Activated T-cell treated with anti-CD3 and anti-CD28 coated beads for 48 hours (primary cell): Measurements from ENCODE around the gene WNT10A.
A peak's percentile ranks its signal among the peaks of the same experiment; 100 is the strongest.

Experiments
- DNase-seq: peaks from one replicate; pipeline ENCODE4 v3.0.0-alpha.2; 2020; ENCODE audit warnings: low read depth

WNT10A gene

GRCh38 chr2:218857371-218858137, 23.1 kb upstream of the WNT10A start:
- no peak for DNase-seq

- DNase-seq: no peak
Observed at GRCh38 chr2:218858138-218858445, 22.6 kb upstream of the WNT10A start.

- DNase-seq: no peak
Observed at GRCh38 chr2:218858671-218859555, 21.7 kb upstream of the WNT10A start.

- no peak for DNase-seq
Observed at GRCh38 chr2:218859556-218859987, 21.1 kb upstream of the WNT10A start, which contains the start of gene WNT6. Gene WNT6 (plus strand): TSS chr2:218859805. CDS start chr2:218860038, 233 bp downstream.

GRCh38 chr2:218859988-218860831, 20.4 kb upstream of the WNT10A start:
- DNase-seq: no peak

- DNase-seq: no peak
Observed at GRCh38 chr2:218860950-218861381, 19.7 kb upstream of the WNT10A start.

GRCh38 chr2:218861645-218862318, 18.9 kb upstream of the WNT10A start:
- no peak for DNase-seq

GRCh38 chr2:218863021-218863520, 17.6 kb upstream of the WNT10A start:
- DNase-seq: no peak

- no peak for DNase-seq
Observed at GRCh38 chr2:218865396-218865795, 15.3 kb upstream of the WNT10A start.

GRCh38 chr2:218865999-218866398, 14.7 kb upstream of the WNT10A start:
- no peak for DNase-seq

- DNase-seq: no peak
Observed at GRCh38 chr2:218867900-218868299, 12.8 kb upstream of the WNT10A start.

- DNase-seq: no peak
Observed at GRCh38 chr2:218869064-218869463, 11.6 kb upstream of the WNT10A start.

GRCh38 chr2:218870984-218871344, 9.7 kb upstream of the WNT10A start:
- DNase-seq: no peak

- no peak for DNase-seq
Observed at GRCh38 chr2:218871345-218872302, 9.0 kb upstream of the WNT10A start.

- no peak for DNase-seq
Observed at GRCh38 chr2:218872645-218873358, 7.8 kb upstream of the WNT10A start.

- DNase-seq: no peak
Observed at GRCh38 chr2:218873359-218874194, 7.1 kb upstream of the WNT10A start.

GRCh38 chr2:218875692-218876246, 4.9 kb upstream of the WNT10A start:
- no peak for DNase-seq

- peak; percentile 63 for DNase-seq
Observed at GRCh38 chr2:218876562-218877219, 4.0 kb upstream of the WNT10A start.
